IMR-90 (cell line): Measurements from ENCODE around the gene SYNRG. TPM values are rescaled to one million over a fixed set of nuclear protein-coding genes. Genes with fewer than 3 reads are reported as not detected.

Source experiments
- ATAC-seq: fragments of 200-7000 bp; cut with Tn5 transposase; 2 replicates; pipeline ENCODE4 v1.9.1; 2020; ENCODE audit warnings: low read depth, mild to moderate bottlenecking, moderate library complexity
- BruUV-seq: library from RNA; stranded (reverse); fragments of 400-500 nt; replicated peaks from 2 replicates; lab custom pipeline; 2021; lab: Mats Ljungman, UMichigan
- CTCF ChIA-PET: fragments of 300-600 bp; formaldehyde crosslinking; extraction: SDS; loops from one replicate; lab custom pipeline; 2021; ENCODE audit warnings: antibody characterized with exemption; lab: Yijun Ruan, JAX
- POLR2A ChIA-PET: fragments of 300-600 bp; sonication (Branson Sonifier 250); formaldehyde crosslinking; loops from one replicate; lab custom pipeline; 2022; ENCODE audit warnings: antibody characterized with exemption; ENCODE audit not compliant: unreplicated experiment; lab: Charles Lee
- DNase-seq: peaks from one replicate; pipeline ENCODE4 v3.0.0; 2013
- H2AFZ ChIP-seq: replicated peaks from 2 replicates; pipeline ENCODE3; 2013; ENCODE audit warnings: low read length, mild to moderate bottlenecking; ENCODE audit not compliant: poor library complexity
- H2AK5ac ChIP-seq: 2 replicates; pipeline ENCODE4 v1.6.1; 2013; ENCODE audit warnings: low read depth, low read length, inconsistent platforms
- H2AK9ac ChIP-seq: replicated peaks from 2 replicates; pipeline ENCODE3; 2013; ENCODE audit warnings: mild to moderate bottlenecking, low read depth, low read length, moderate library complexity; ENCODE audit not compliant: poor library complexity
- H2BK120ac ChIP-seq: 2 replicates; pipeline ENCODE4 v1.6.1; 2013; ENCODE audit warnings: low read depth, low read length, inconsistent platforms
- H2BK15ac ChIP-seq: 3 replicates; pipeline ENCODE4 v1.6.1; 2013; ENCODE audit warnings: low read depth, low read length, inconsistent platforms
- H2BK20ac ChIP-seq: 2 replicates; pipeline ENCODE4 v1.6.1; 2013; ENCODE audit warnings: low read depth, mild to moderate bottlenecking, inconsistent platforms, low read length, moderate library complexity
- H2BK5ac ChIP-seq: 2 replicates; pipeline ENCODE4 v1.6.1; 2013; ENCODE audit warnings: mild to moderate bottlenecking, low read depth, low read length, inconsistent platforms; ENCODE audit not compliant: poor library complexity, severe bottlenecking
- H3K14ac ChIP-seq: replicated peaks from 2 replicates; pipeline ENCODE4 v1.6.1; 2013; ENCODE audit warnings: low read depth, low read length, inconsistent platforms
- H3K18ac ChIP-seq: 2 replicates; pipeline ENCODE4 v1.6.1; 2013; ENCODE audit warnings: low read depth, low read length, control low read depth
- H3K23ac ChIP-seq: 2 replicates; pipeline ENCODE4 v1.6.1; 2013; ENCODE audit warnings: low read depth, low read length, inconsistent platforms
- H3K27ac ChIP-seq: 2 replicates; pipeline ENCODE4 v1.5.1; 2013; ENCODE audit warnings: mild to moderate bottlenecking, control low read depth, low read length; ENCODE audit not compliant: insufficient read depth
- H3K27me3 ChIP-seq: 2 replicates; pipeline ENCODE4 v1.6.1; 2013; ENCODE audit warnings: low read length; ENCODE audit not compliant: control insufficient read depth, insufficient read depth
- H3K36me3 ChIP-seq: 2 replicates; pipeline ENCODE4 v1.6.1; 2013; ENCODE audit warnings: low read length, mixed read lengths; ENCODE audit not compliant: control insufficient read depth, insufficient read depth
- H3K4ac ChIP-seq: 2 replicates; pipeline ENCODE4 v1.6.1; 2013; ENCODE audit warnings: low read depth, low read length, inconsistent platforms
- H3K4me1 ChIP-seq: 2 replicates; pipeline ENCODE4 v1.6.1; 2013; ENCODE audit warnings: low read length, mixed read lengths; ENCODE audit not compliant: control insufficient read depth, insufficient read depth
- H3K4me2 ChIP-seq: 2 replicates; pipeline ENCODE4 v1.6.1; 2013; ENCODE audit warnings: low read depth, mild to moderate bottlenecking, control low read depth, low read length, moderate library complexity
- H3K4me3 ChIP-seq: 2 replicates; pipeline ENCODE4 v1.5.1; 2013; ENCODE audit warnings: low read depth, mild to moderate bottlenecking, control low read depth, low read length, moderate library complexity; ENCODE audit not compliant: insufficient read depth
- H3K56ac ChIP-seq: 2 replicates; pipeline ENCODE4 v1.6.1; 2013; ENCODE audit warnings: low read length, inconsistent platforms; ENCODE audit not compliant: insufficient read depth; ENCODE audit errors: extremely low read depth
- H3K79me1 ChIP-seq, 2 experiments: 2 replicates each; pipeline ENCODE4 v1.6.1; 2013; ENCODE audit warnings: low read length in 2 of 2, inconsistent platforms in 1 of 2, low read depth in 1 of 2
- H3K9ac ChIP-seq: 2 replicates; pipeline ENCODE4 v1.6.1; 2013; ENCODE audit warnings: low read depth, low read length, control low read depth
- H3K9me1 ChIP-seq: 2 replicates; pipeline ENCODE4 v1.6.1; 2013; ENCODE audit warnings: low read length, inconsistent platforms; ENCODE audit not compliant: insufficient read depth
- H3K9me3 ChIP-seq: 2 replicates; pipeline ENCODE4 v1.6.1; 2013; ENCODE audit warnings: low read length; ENCODE audit not compliant: control insufficient read depth, insufficient read depth
- H4K20me1 ChIP-seq: 2 replicates; pipeline ENCODE4 v1.6.1; 2013; ENCODE audit warnings: low read length, inconsistent platforms; ENCODE audit not compliant: insufficient read depth
- H4K5ac ChIP-seq: 2 replicates; pipeline ENCODE4 v1.6.1; 2013; ENCODE audit warnings: mild to moderate bottlenecking, low read depth, low read length, control low read depth
- H4K8ac ChIP-seq, 2 experiments: 2 replicates each; pipeline ENCODE4 v1.6.1; 2013; ENCODE audit warnings: low read depth in 2 of 2, low read length in 2 of 2, control low read depth in 1 of 2, inconsistent platforms in 1 of 2
- H4K91ac ChIP-seq: 2 replicates; pipeline ENCODE4 v1.6.1; 2013; ENCODE audit warnings: low read depth, low read length, inconsistent platforms; ENCODE audit not compliant: insufficient read depth
- BHLHE40 ChIP-seq: fragments of 150-350 bp; IDR thresholded peaks from 2 replicates; pipeline ENCODE4 v1.6.1; 2016; ENCODE audit warnings: mild to moderate bottlenecking, low read depth, low read length
- CEBPB ChIP-seq: IDR thresholded peaks from 2 replicates; pipeline ENCODE4 v1.6.1; 2012; ENCODE audit warnings: low read depth, low read length, improper control_type of control experiment
- CHD1 ChIP-seq: IDR thresholded peaks from 2 replicates; pipeline ENCODE4 v1.6.1; 2012; ENCODE audit warnings: low read depth, low read length, improper control_type of control experiment
- CTCF ChIP-seq: conservative IDR thresholded peaks from 2 replicates; pipeline ENCODE4 v1.5.1; 2012; ENCODE audit warnings: mild to moderate bottlenecking, low read depth, low read length, improper control_type of control experiment
- ELK1 ChIP-seq: fragments of 150-350 bp; IDR thresholded peaks from 2 replicates; pipeline ENCODE4 v1.6.1; 2016; ENCODE audit warnings: low read depth, mild to moderate bottlenecking, low read length, moderate library complexity, borderline replicate concordance
- FOS ChIP-seq: fragments of 150-350 bp; IDR thresholded peaks from 2 replicates; pipeline ENCODE4 v1.6.1; 2016; ENCODE audit warnings: low read depth, low read length
- MAFK ChIP-seq: IDR thresholded peaks from 2 replicates; pipeline ENCODE4 v1.6.1; 2012; ENCODE audit warnings: low read depth, low read length, improper control_type of control experiment
- MAZ ChIP-seq: IDR thresholded peaks from 2 replicates; pipeline ENCODE4 v1.6.1; 2012; ENCODE audit warnings: low read depth, mild to moderate bottlenecking, low read length, improper control_type of control experiment, moderate library complexity, borderline replicate concordance
- MXI1 ChIP-seq: IDR thresholded peaks from 2 replicates; pipeline ENCODE4 v1.6.1; 2012; ENCODE audit warnings: low read depth, mild to moderate bottlenecking, low read length, moderate library complexity, borderline replicate concordance
- NFE2L2 ChIP-seq: fragments of 150-350 bp; IDR thresholded peaks from 2 replicates; pipeline ENCODE4 v1.6.1; 2016; ENCODE audit warnings: low read depth, mild to moderate bottlenecking, low read length
- POLR2A ChIP-seq: IDR thresholded peaks from 2 replicates; pipeline ENCODE4 v1.6.1; 2012; ENCODE audit warnings: mild to moderate bottlenecking, low read depth, low read length
- RAD21 ChIP-seq: IDR thresholded peaks from 2 replicates; pipeline ENCODE4 v1.6.1; 2012; ENCODE audit warnings: low read length, improper control_type of control experiment
- RCOR1 ChIP-seq: IDR thresholded peaks from 2 replicates; pipeline ENCODE4 v1.6.1; 2012; ENCODE audit warnings: mild to moderate bottlenecking, low read length, improper control_type of control experiment; ENCODE audit not compliant: insufficient replicate concordance
- RFX5 ChIP-seq: IDR thresholded peaks from 2 replicates; pipeline ENCODE4 v1.8.0; 2012; ENCODE audit warnings: low read depth, mild to moderate bottlenecking, low read length, moderate library complexity
- SMC3 ChIP-seq: fragments of 150-350 bp; IDR thresholded peaks from 2 replicates; pipeline ENCODE4 v1.6.1; 2016; ENCODE audit warnings: low read depth, mild to moderate bottlenecking, antibody characterized with exemption, low read length, moderate library complexity
- USF2 ChIP-seq: fragments of 150-350 bp; IDR thresholded peaks from 2 replicates; pipeline ENCODE4 v1.6.1; 2017; ENCODE audit warnings: mild to moderate bottlenecking, antibody characterized with exemption, low read length, low read depth
- WGBS, 2 experiments: methylation state at CpG; one replicate each; pipeline versions ENCODE4 v1.1.5 to v1.1.7; 2013; ENCODE audit warnings: missing lambda C conversion rate in 2 of 2; ENCODE audit not compliant: insufficient read length in 1 of 2; ENCODE audit errors: extremely low coverage in 2 of 2; 5-methylcytosine and 5-hydroxymethylcytosine counted together
- dilution Hi-C: fragments of 300-500 bp; cut with HindIII; formaldehyde crosslinking; loops from one replicate; pipeline ENCODE4 v1.14.3; 2018; ENCODE audit warnings: low sequenced_read_pairs; ENCODE audit not compliant: unreplicated experiment
- in situ Hi-C: fragments of 300-500 bp; cut with MboI; formaldehyde crosslinking; loops from 3 replicates; pipeline ENCODE4 v1.14.3; 2019; ENCODE audit warnings: low sequenced_read_pairs, inconsistent platforms, mixed read lengths
- intact Hi-C: fragments of 100-400 bp; cut with micrococcal nuclease; formaldehyde crosslinking; loops from 2 replicates; pipeline ENCODE4 v1.10.0; 2022
- polyA plus RNA-seq, 3 experiments: library from polyadenylated mRNA; depleted of rRNA; stranded (reverse); fragments of >200 nt; gene quantifications; 2 replicates each; pipeline ENCODE4 v1.2.3, GENCODE V29; 2012; ENCODE audit warnings: low replicate concordance in 1 of 3
- total RNA-seq: library from RNA; depleted of rRNA; stranded (reverse); fragments of >200 nt; gene quantifications from 2 replicates; pipeline ENCODE4 v1.2.3, GENCODE V29; 2012

The SYNRG gene
- total and polyA plus RNA-seq, 2 of the 4 experiments (the other 2 are of a cell fraction), result 11.7 to 15.2 TPM

GRCh38 chr17:37651849-37652248 is 42.6 kb upstream of the SYNRG start:
- Histone ChIP-seq H2AK9ac (no peak overlapping the region), H3K4me3 (no peak overlapping the region), H3K36me3 (no peaks in the 10 kb centered on the region), H2AFZ (no peak overlapping the region), H3K14ac (no peak overlapping the region), H2BK20ac (no peak overlapping the region), H3K27ac (no peak overlapping the region), H2BK120ac (no peak overlapping the region), H3K18ac (no peak overlapping the region), H3K23ac (no peak overlapping the region), H3K9ac (no peak overlapping the region), H3K27me3 (no peaks in the 10 kb centered on the region), H3K4me2 (no peak overlapping the region), H4K8ac (no peak overlapping the region), H2BK5ac (no peak overlapping the region), H4K20me1 (no peaks in the 10 kb centered on the region), H3K9me3 (no peaks in the 10 kb centered on the region), H3K79me1 (0 out of 4 replicates have a peak, but pooled peaks cover 0 to 5% of the 10 kb centered on the region in 2 experiments), H3K4ac (no peak overlapping the region), H3K9me1 (no peaks in the 10 kb centered on the region; the same call in 1 of the 2 replicates), H3K4me1 (peaks cover 9% of the 10 kb centered on the region; the same call in 1 of the 2 replicates), H3K56ac (no peak overlapping the region), H2BK15ac (no peak overlapping the region), H2AK5ac (no peak overlapping the region), H4K91ac (no peak overlapping the region), H4K5ac (no peak overlapping the region)
- no TSS peak for BruUV-seq
- ATAC-seq (no peak), DNase-seq (no peak)
- no peak for TF ChIP-seq RCOR1
- no peak for TF ChIP-seq BHLHE40
- no peak for TF ChIP-seq NFE2L2
- no peak for TF ChIP-seq RAD21
- TF ChIP-seq POLR2A, result no peak
- TF ChIP-seq SMC3, result no peak
- no peak for TF ChIP-seq RFX5
- no peak for TF ChIP-seq MXI1
- no peak for TF ChIP-seq MAZ
- no peak for TF ChIP-seq MAFK
- no peak for TF ChIP-seq ELK1
- no peak for TF ChIP-seq FOS
- TF ChIP-seq CTCF, result no peak
- TF ChIP-seq CEBPB, result no peak
- TF ChIP-seq CHD1, result no peak
- TF ChIP-seq USF2, result no peak
- intact Hi-C loops (no loop called here), dilution Hi-C loops (no loop called here), in situ Hi-C loops (loop anchor here (5.0 to 10.0 kb wide), 2 partner anchors 113 to 165 kb away; no protein-coding TSS in a partner anchor)
- ChIA-PET POLR2A (no interaction called here), CTCF (no interaction called here)
- no CpG with 5 or more reads among the region's 2 CpGs for WGBS, 2 experiments
